Activated CD8-positive, alpha-beta memory T cell treated with anti-CD3 and anti-CD28 coated beads for 36 hours (primary cell): ENCODE measurements around the gene MAN1C1. TPM values are rescaled to one million over a fixed set of nuclear protein-coding genes. Genes with fewer than 3 reads are reported as not detected.

ENCODE experiments used
- CTCF ChIA-PET: fragments of 350-600 bp; sonication (Branson Sonifier 250); formaldehyde crosslinking; loops from one replicate; lab custom pipeline; 2021; ENCODE audit warnings: antibody characterized with exemption; lab: Charles Lee
- POLR2A ChIA-PET: fragments of 350-600 bp; sonication (Branson Sonifier 250); formaldehyde crosslinking; loops from one replicate; lab custom pipeline; 2021; ENCODE audit warnings: antibody characterized with exemption; lab: Charles Lee
- total RNA-seq, 2 experiments: library from RNA; stranded (reverse); gene quantifications; one replicate each; pipeline ENCODE4 v1.2.3, GENCODE V29; 2021

MAN1C1 gene
- total RNA-seq, 2 experiments from 2014 or later: 2.1 TPM

DNA sequence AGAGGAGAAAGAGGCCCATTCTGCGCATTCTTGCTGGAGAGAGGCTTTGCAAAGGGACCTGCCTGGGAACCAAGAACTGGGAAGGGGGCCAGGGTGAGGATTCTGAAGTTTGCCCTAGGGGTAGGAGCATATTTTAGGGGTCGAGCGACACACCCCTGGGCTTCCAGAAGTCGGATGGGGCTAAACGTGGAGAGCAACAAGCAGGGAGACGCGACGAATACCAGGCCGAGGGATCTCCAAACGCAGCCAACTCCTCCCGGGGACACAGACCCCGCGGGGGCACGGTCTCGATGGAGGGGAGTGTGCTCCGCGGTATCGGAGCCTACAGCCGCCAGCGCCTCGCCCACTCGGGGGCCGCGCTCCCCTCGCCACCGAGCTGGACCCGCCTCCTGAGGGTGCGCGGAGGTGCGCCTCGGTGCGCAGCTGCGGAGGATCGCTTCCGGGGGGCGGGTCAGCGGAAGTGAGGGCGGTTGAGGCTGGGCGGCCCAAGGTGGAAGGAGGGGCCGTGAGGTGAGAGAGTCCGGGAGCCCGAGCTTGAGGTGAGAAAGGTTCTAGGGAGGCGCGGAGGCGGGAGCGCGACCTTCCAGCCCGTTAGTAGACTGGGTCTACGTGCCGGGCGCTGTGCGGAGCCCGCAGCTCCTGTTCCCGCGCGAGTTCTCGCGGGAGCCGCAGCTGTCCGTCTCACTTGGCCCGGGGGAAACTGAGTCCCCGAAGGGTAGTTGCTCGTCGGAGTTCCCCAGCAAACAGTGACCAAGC lies 203.1 kb downstream of the MAN1C1 start, which contains the start of gene MTFR1L:
MTFR1L (plus strand) TSS at position 464 of the 756 bp plus-strand sequence. CDS start 3,151 bp downstream, outside the sequence.
- POLR2A ChIA-PET: interaction anchor here (0.7 to 1.5 kb wide), 5 partner anchors 55 to 391 kb away, joined by 3 to 6 read pairs (median 3); partner anchors contain the start of gene STMN1
- CTCF ChIA-PET: interaction anchor here (0.6 to 0.9 kb wide), 3 partner anchors 11 to 72 kb away, joined by 3 to 4 read pairs (median 3); no protein-coding TSS in a partner anchor

DNA sequence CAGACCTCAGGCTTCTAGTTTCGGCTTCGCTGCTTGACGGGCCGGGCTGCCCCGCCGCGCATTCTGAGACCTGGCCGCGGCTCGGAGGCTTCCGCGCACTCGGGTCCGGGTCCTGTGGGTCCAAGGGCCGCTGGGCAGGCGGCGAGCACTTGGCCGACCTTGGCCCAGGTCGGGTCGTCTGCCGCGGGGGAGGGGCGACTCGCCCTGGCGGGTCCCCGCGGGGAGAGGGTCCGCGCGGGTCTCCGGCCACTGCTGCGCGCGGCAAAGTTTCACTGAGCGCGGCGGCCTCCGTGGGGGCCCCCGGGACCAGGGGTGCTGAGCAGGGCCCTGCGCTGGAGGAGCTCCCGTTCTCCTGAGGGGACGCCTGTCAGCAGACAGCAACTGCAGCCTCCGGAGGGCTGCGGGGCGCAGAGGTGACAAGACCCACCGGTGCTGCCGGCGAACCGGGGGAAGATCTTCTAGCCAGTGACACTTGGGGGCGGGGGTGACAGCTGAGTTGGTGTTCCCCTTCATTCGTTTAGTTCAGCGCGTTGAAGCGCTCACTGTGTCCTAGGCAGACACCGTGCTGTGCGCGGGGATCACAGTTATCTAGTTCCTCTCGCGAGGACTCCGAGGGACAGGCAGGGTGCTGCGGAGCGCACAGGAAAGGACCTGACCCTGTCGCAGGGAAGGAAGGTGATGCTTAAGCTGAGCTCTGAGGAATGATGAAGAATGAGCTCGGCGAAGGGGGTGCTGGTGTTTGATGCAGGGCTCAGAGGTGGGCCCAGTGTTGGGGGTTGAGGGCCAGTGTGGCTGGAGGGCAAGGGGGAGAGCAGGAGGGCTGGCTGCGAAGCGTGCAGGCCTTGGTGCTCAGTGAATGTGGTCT lies 203.9 kb downstream of the MAN1C1 start:
- ChIA-PET CTCF (interaction anchor here (0.6 to 0.9 kb wide), 2 partner anchors 12 to 71 kb away, joined by 3 read pairs; no protein-coding TSS in a partner anchor), POLR2A (interaction anchor here (0.7 to 1.5 kb wide), 6 partner anchors 21 to 392 kb away, joined by 3 to 6 read pairs (median 3); partner anchors contain the start of gene STMN1)

DNA sequence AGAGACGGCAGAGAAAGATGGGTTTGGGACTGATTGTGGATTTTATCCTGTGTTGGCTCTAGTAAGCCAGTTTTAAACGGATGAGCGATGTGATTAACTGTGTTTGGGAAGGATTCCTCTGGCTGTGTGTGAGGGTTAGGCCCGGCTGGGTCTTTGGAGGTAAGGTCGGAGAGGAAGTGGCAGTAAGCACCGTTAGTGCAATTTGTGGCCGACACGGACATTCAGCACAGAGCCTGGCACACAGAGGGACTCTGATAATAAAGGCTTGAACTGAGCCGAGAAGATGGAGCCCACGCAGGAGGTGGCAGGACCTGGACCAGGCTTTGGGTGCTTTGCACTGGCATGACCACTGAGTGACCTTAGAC lies 204.5 kb downstream of the MAN1C1 start:
- ChIA-PET CTCF (no interaction called here), POLR2A (interaction anchor here (1.0 to 1.3 kb wide), 2 partner anchors 22 to 55 kb away, joined by 3 read pairs; no protein-coding TSS in a partner anchor)

DNA sequence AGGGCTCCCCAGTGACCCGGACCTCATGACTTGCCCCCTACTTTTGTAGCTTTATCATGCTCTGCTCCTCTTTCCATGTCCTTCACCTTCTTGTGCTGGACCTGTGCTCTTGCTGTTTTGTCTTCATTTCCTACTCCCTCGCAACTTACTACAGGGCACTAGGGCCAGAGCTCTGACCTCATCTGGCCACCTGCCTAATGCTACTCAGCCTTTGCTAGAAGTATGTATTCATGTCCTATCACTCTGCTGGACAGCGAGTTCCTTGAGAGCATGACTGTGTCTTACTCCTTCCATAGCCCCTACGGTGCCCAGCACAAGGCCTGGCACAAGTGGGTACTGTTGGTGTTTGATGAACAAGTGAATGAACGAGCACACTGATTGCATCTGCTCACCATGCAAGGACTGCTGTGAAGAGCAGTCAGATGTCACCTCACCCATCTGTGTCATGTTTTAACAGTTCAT lies 205.1 kb downstream of the MAN1C1 start:
- ChIA-PET POLR2A (interaction anchor here (1.1 kb wide), 1 partner anchor 214 kb away, joined by 6 read pairs; no protein-coding TSS in a partner anchor), CTCF (no interaction called here)

DNA sequence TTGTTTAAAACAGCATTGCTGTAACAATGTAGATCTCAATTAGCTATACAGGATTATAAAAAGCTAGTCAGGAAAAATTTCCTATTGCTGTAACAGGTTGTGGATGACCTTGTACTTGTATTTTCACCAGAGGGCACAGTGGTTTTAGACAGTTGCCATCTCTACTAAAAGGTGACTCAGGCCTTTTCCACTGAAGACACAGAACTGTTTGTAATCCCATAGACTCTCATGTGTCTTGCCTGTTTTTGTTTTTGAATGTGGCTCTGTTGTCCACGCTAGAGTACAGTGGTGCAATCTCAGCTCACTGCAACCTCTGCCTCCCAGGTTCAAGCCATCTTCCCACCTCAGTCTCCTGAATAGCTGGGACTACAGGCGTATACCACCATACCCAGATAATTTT lies 209.0 kb downstream of the MAN1C1 start:
- ChIA-PET CTCF (no interaction called here), POLR2A (no interaction called here)

DNA sequence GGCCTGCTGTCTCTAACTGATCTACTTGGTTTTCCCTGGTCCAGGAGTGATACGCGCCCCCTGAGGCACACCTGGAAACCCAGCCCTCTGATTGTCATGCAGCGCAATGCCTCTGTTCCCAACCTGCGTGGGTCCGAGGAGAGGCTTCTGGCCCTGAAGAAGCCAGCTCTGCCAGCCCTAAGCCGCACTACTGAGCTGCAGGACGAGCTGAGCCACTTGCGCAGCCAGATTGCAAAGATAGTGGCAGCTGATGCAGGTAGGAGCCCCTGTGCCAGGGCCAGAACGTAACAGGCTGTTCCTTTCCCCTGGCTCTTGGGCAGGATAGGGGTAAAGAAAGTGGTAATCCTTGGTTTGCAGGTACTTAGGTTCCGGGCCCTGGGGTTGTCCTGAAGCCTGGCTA lies 210.0 kb downstream of the MAN1C1 start:
- CTCF ChIA-PET: no interaction called here
- POLR2A ChIA-PET: interaction anchor here (1.1 kb wide), 1 partner anchor 495 kb away, joined by 3 read pairs; no protein-coding TSS in a partner anchor

DNA sequence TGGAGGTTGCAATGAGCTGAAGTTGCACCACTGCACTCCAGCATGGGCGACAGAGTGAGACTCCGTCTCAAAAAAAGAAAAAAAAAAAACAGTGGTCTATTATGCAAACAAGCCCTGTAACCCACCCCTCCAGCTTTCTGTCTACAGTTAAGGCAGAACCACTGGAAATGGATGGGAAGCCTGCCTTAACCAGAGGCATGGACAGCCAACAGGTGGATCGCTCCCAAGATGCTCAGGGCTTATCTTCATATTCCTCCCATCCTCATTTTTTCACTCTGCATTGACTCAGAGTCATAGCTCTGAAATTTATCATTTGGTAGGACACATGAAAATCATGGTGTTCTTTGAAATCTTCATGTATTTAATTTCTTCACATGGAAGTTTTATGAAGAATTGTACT lies 211.9 kb downstream of the MAN1C1 start:
- ChIA-PET POLR2A (no interaction called here), CTCF (no interaction called here)

DNA sequence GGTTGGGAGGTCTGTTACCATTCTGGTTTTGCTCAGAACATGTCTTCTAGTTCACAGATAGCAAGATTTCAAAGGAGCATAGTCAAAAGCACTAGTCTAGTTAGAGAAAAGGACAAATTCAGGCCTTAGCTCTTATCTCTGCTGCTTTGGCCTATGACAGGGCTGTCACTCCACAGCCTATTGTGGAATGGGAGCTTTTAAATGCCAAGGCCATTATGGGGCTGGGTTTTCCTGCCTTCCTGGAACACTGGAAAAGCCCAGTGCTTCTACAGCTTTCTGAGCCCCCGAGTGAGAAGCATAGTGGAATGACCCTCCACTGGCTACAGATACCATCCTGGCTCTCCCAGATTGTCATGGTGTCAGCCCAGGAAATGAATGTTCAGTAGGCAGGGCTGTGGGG lies 212.5 kb downstream of the MAN1C1 start:
- ChIA-PET POLR2A (no interaction called here), CTCF (no interaction called here)

DNA sequence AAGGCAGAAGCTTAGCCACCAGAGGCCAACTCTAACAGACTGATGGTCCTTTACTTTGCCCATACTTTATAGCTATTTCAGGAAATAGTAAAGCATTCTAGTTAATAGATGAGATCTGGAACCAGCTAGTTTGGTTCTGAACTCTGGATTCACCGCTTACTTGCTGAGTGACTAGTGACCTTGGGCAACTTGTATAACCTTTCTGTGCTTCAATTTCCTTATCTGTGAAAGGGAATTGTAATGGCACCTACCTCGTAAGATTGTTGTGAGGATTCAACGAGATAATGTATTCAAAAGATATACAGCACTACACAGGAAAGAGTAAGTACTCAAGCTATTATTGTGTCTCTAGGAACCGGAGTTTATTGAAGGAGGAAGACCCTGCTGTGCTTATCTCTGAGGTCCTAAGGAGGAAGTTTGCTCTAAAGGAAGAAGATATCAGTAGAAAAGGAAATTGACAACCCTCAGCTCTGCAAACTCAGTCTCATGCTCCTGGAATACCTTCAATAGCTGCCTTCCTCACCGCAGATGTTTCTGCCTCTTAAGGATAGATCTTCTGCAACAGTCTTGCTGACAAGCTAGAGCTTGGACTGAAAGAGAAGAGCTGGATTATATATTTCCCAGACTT lies 215.1 kb downstream of the MAN1C1 start:
- CTCF ChIA-PET: interaction anchor here (1.8 kb wide), 1 partner anchor 12 kb away, joined by 4 read pairs; the partner anchor contains the start of gene MTFR1L
- POLR2A ChIA-PET: no interaction called here

DNA sequence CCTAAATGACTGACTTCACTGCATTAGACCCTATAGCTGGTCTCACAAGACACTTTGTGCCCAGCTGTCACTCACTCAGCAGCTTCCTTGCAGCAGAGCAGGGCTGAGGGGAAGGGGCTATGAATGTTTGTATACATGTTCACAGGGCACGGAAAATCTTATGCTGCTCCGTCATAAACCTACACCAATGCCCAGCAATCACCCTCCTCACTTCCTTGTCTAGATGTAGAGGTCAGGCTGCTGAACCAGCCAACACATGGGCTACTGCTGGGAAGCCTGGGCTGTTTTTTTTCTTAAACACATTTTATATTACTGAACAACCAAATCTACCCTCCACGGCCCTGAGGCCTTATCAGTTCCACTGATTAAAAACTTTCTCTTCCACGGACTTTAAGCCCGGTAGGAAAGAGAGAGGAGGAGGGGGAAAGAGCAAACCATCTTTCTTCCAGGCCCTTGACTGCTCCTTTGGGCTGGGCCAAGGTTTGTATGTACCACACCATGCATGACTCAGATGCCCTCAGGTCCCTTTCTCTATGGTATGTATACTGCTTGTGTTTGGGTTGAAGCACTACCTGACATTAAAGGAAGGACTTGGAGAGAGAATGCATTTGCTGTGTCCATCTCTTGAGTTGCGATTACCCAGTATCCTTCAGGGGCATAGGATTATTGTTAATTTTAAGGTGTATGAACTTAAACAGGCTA lies 215.9 kb downstream of the MAN1C1 start:
- ChIA-PET CTCF (no interaction called here), POLR2A (no interaction called here)

DNA sequence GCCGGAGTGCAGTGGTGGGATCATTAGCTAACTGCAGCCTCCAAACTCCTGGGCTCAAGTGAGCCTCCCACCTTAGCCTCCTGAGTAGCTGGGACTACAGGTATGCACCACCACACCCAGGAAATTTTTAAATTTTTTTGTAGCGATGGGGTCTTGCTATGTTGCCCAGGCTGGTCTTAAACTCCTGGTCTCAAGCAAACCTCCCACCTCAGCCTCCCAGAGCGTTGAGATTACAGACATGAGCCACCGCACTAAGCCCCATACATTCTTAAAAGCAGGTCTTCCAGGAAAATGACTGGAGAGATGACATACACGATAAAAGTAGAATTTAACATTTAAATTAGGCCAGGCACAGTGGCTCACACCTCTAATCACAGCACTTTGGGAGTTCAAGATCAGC lies 216.6 kb downstream of the MAN1C1 start:
- CTCF ChIA-PET: no interaction called here
- POLR2A ChIA-PET: no interaction called here

Other genes starting within 250 kb of the MAN1C1 start
- gene RHCE, start 196.0 kb upstream of the MAN1C1 start, total RNA-seq: under 1 TPM; 0.23 to 0.29 TPM
- 10 to 100 TPM; 15.0 to 16.4 TPM for gene MACO1, start 185.9 kb upstream of the MAN1C1 start, total RNA-seq
- 1 to 10 TPM; 5.5 to 5.7 TPM for gene LDLRAP1, start 73.2 kb upstream of the MAN1C1 start, total RNA-seq
- gene SELENON, start 183.4 kb downstream of the MAN1C1 start, total RNA-seq: 10 to 100 TPM; 10.1 to 10.6 TPM
- gene MTFR1L, start 203.2 kb downstream of the MAN1C1 start, total RNA-seq: 10 to 100 TPM; 29.7 to 34.1 TPM
- gene AUNIP, start 242.7 kb downstream of the MAN1C1 start, total RNA-seq: 10 to 100 TPM; 11.1 to 11.3 TPM